ENCODE measurements around the gene ETV3.

DNA sequence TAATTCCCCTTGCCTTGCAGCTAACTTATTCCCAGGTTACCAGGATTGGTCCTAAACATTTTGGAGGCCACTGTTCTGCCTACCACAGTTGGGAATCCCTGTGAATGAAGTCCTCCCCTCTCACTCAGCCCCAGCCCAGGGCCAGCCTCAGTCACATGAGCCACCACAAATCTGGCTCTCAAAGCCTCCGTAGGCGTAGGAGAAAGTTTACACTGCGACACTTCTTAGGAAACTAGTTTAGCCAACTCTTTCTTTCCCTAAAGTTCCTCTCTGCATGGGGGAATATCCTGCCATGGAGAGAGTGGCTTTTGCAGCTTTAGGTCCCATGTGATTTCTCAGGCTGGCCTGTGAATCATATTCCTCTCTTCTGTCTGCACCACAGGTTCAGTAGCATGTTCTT lies 45.7 kb upstream of the ETV3 start:
- no peak for TF ChIP-seq TARDBP (IDR thresholded peaks at IDR 0.05)
- TF ChIP-seq L3MBTL2 (conservative IDR thresholded peaks at IDR 0.05), result no peak
- no peak for TF ChIP-seq SUZ12 (IDR thresholded peaks at IDR 0.05)
- no peak for TF ChIP-seq BHLHE40 (IDR thresholded peaks at IDR 0.05; ENCODE audit: borderline replicate concordance)
- no peak for TF ChIP-seq ELF4 (IDR thresholded peaks at IDR 0.05)
- TF ChIP-seq SP1 (IDR thresholded peaks at IDR 0.05), result no peak
- no peak for TF ChIP-seq HDGF (IDR thresholded peaks at IDR 0.05; ENCODE audit: borderline replicate concordance)
- TF ChIP-seq FOXK2 (IDR thresholded peaks at IDR 0.05), result no peak
- TF ChIP-seq ARNT (IDR thresholded peaks at IDR 0.05), result no peak
- TF ChIP-seq PKNOX1 (IDR thresholded peaks at IDR 0.05), result no peak
- TF ChIP-seq LEF1 (IDR thresholded peaks at IDR 0.05; ENCODE audit: borderline replicate concordance), result no peak
- TF ChIP-seq NFRKB (IDR thresholded peaks at IDR 0.05), result no peak
- TF ChIP-seq FOXM1 (IDR thresholded peaks at IDR 0.05; ENCODE audit: borderline replicate concordance), result no peak
- TF ChIP-seq CTBP1 (IDR thresholded peaks at IDR 0.05; ENCODE audit: borderline replicate concordance), result no peak

All from HEK293T (cell line).